ENCODE data around the gene ASTN2.
"Not testable (repeated sequence)": the region's sequence is repeated elsewhere in the genome, so short reads cannot be mapped to it uniquely, and the experiment has no call there.

Gene ASTN2

GRCh38 chr9:116464987-116465571 lies 949.8 kb downstream of the ASTN2 start:
- DNase-seq = no peak

- no peak for DNase-seq
Measured at GRCh38 chr9:116464423-116464822, 950.4 kb downstream of the ASTN2 start.

GRCh38 chr9:116461632-116462031 lies 953.2 kb downstream of the ASTN2 start:
- no peak for DNase-seq

- DNase-seq = no peak
Measured at GRCh38 chr9:116460026-116460425, 954.8 kb downstream of the ASTN2 start.

GRCh38 chr9:116459576-116459975 lies 955.3 kb downstream of the ASTN2 start:
- DNase-seq = no peak

- no peak for DNase-seq
Measured at GRCh38 chr9:116456490-116457088, 958.3 kb downstream of the ASTN2 start.

- not testable (repeated sequence) for DNase-seq
Measured at GRCh38 chr9:116454539-116454938, 960.3 kb downstream of the ASTN2 start.

GRCh38 chr9:116453785-116454184 lies 961.1 kb downstream of the ASTN2 start:
- no peak for DNase-seq

- no peak for DNase-seq
Measured at GRCh38 chr9:116452634-116453033, 962.2 kb downstream of the ASTN2 start.

- DNase-seq = no peak
Measured at GRCh38 chr9:116452227-116452626, 962.6 kb downstream of the ASTN2 start.

- DNase-seq = no peak
Measured at GRCh38 chr9:116451500-116452115, 963.2 kb downstream of the ASTN2 start.

GRCh38 chr9:116450378-116451139 lies 964.3 kb downstream of the ASTN2 start:
- DNase-seq = no peak

GRCh38 chr9:116449949-116450348 lies 964.9 kb downstream of the ASTN2 start:
- DNase-seq = no peak

- DNase-seq = no peak
Measured at GRCh38 chr9:116448431-116448830, 966.4 kb downstream of the ASTN2 start.

- no peak for DNase-seq
Measured at GRCh38 chr9:116447934-116448333, 966.9 kb downstream of the ASTN2 start.

GRCh38 chr9:116442528-116442927 lies 972.3 kb downstream of the ASTN2 start:
- DNase-seq = no peak

GRCh38 chr9:116437411-116438370 lies 977.2 kb downstream of the ASTN2 start:
- DNase-seq = no peak

GRCh38 chr9:116436121-116436520 lies 978.7 kb downstream of the ASTN2 start:
- no peak for DNase-seq

- DNase-seq = no peak
Measured at GRCh38 chr9:116435706-116436105, 979.2 kb downstream of the ASTN2 start.

- no peak for DNase-seq
Measured at GRCh38 chr9:116434314-116434713, 980.5 kb downstream of the ASTN2 start.

GRCh38 chr9:116432051-116432450 lies 982.8 kb downstream of the ASTN2 start:
- no peak for DNase-seq

GRCh38 chr9:116430849-116431248 lies 984.0 kb downstream of the ASTN2 start:
- no peak for DNase-seq

GRCh38 chr9:116425244-116425643 lies 989.6 kb downstream of the ASTN2 start:
- no peak for DNase-seq
